PC-3 (cell line): ENCODE measurements around the gene FBXW7. TPM values are rescaled to one million over a fixed set of nuclear protein-coding genes. Genes with fewer than 3 reads are reported as not detected.
"Not testable (repeated sequence)": the region's sequence is repeated elsewhere in the genome, so short reads cannot be mapped to it uniquely, and the experiment has no call there.

Experiments used
- ATAC-seq: fragments of 200-7000 bp; cut with Tn5 transposase; 2 replicates; pipeline ENCODE4 v1.9.1; 2020; ENCODE audit warnings: mild to moderate bottlenecking, moderate library complexity
- BruUV-seq: library from RNA; stranded (reverse); fragments of 400-500 nt; replicated peaks from 2 replicates; lab custom pipeline; 2021; lab: Mats Ljungman, UMichigan
- CTCF ChIA-PET: fragments of 300-600 bp; sonication (Branson Sonifier 250); formaldehyde crosslinking; loops from one replicate; lab custom pipeline; 2022; ENCODE audit warnings: antibody characterized with exemption; lab: Charles Lee
- POLR2A ChIA-PET: fragments of 300-600 bp; sonication (Branson Sonifier 250); formaldehyde crosslinking; loops from one replicate; lab custom pipeline; 2022; ENCODE audit warnings: antibody characterized with exemption; ENCODE audit not compliant: unreplicated experiment; lab: Charles Lee
- DNase-seq: peaks from one replicate; pipeline ENCODE4 v3.0.0-alpha.2; 2015
- H2AFZ ChIP-seq: fragments of 300-600 bp; sonication (generic); 2 replicates; pipeline ENCODE4 v1.6.0; 2016; ENCODE audit warnings: antibody characterized with exemption, low read length
- H3F3A ChIP-seq: fragments of 300-600 bp; sonication (generic); one replicate; pipeline ENCODE4 v1.6.0; 2017; ENCODE audit warnings: antibody characterized with exemption, low read length, control low read depth, mild to moderate bottlenecking; ENCODE audit not compliant: unreplicated experiment
- H3K27ac ChIP-seq: fragments of 300-600 bp; sonication (generic); 2 replicates; pipeline ENCODE4 v1.5.1; 2016; ENCODE audit warnings: mild to moderate bottlenecking, low read length
- H3K27me3 ChIP-seq: fragments of 300-600 bp; sonication (generic); 2 replicates; pipeline ENCODE4 v1.6.1; 2016; ENCODE audit warnings: low read length, mixed read lengths
- H3K36me3 ChIP-seq: fragments of 300-600 bp; sonication (generic); 2 replicates; pipeline ENCODE4 v1.6.1; 2016; ENCODE audit warnings: low read depth, mixed run types, low read length, mixed read lengths
- H3K4me1 ChIP-seq: fragments of 300-600 bp; sonication (generic); 2 replicates; pipeline ENCODE4 v1.5.1; 2016; ENCODE audit warnings: low read length; ENCODE audit not compliant: insufficient read depth
- H3K4me2 ChIP-seq: fragments of 300-600 bp; sonication (generic); 2 replicates; pipeline ENCODE4 v1.6.0; 2016; ENCODE audit warnings: low read length
- H3K4me3 ChIP-seq: fragments of 300-600 bp; sonication (generic); 2 replicates; pipeline ENCODE4 v1.5.1; 2016; ENCODE audit warnings: mild to moderate bottlenecking, low read length, mixed read lengths
- H3K79me2 ChIP-seq: fragments of 300-600 bp; sonication (generic); 2 replicates; pipeline ENCODE4 v1.6.1; 2017; ENCODE audit warnings: low read length, mixed read lengths
- H3K9ac ChIP-seq: fragments of 300-600 bp; sonication (generic); 2 replicates; pipeline ENCODE4 v1.6.0; 2016; ENCODE audit warnings: mild to moderate bottlenecking, low read length
- H3K9me2 ChIP-seq: fragments of 300-600 bp; sonication (generic); replicated peaks from 2 replicates; pipeline ENCODE4 v1.6.1; 2016; ENCODE audit warnings: mixed run types, low read length, mixed read lengths
- H3K9me3 ChIP-seq: fragments of 300-600 bp; sonication (generic); 2 replicates; pipeline ENCODE4 v1.6.1; 2016; ENCODE audit warnings: low read length, mixed read lengths
- H4K20me1 ChIP-seq: fragments of 300-600 bp; sonication (generic); 2 replicates; pipeline ENCODE4 v1.6.1; 2016; ENCODE audit warnings: low read length, mixed read lengths
- EZH2 ChIP-seq: fragments of 300-600 bp; sonication (generic); IDR thresholded peaks from one replicate; pipeline ENCODE4 v1.6.1; 2017; ENCODE audit warnings: antibody characterized with exemption, mild to moderate bottlenecking, low read length; ENCODE audit not compliant: unreplicated experiment
- EZH2phosphoT487 ChIP-seq: fragments of 300-600 bp; sonication (generic); IDR thresholded peaks from 2 replicates; pipeline ENCODE4 v1.6.1; 2018; ENCODE audit warnings: mild to moderate bottlenecking, antibody characterized with exemption, low read length, borderline replicate concordance
- intact Hi-C: fragments of 100-400 bp; cut with micrococcal nuclease; formaldehyde crosslinking; loops from 2 replicates; pipeline ENCODE4 v1.9.0; 2023
- total RNA-seq: library from RNA; depleted of rRNA; stranded (reverse); fragments of >200 nt; gene quantifications from 2 replicates; pipeline ENCODE4 v1.2.3, GENCODE V29; 2014
- TF ChIP-seq, protein P1 (sequence below): fragments of 300-600 bp; sonication (generic); conservative IDR thresholded peaks from 2 replicates; pipeline ENCODE4 v1.5.1; 2017; ENCODE audit warnings: antibody characterized with exemption, low read depth, mild to moderate bottlenecking, low read length

Gene FBXW7
- total RNA-seq, 1 experiment from 2014 or later = 24.3 TPM

DNA sequence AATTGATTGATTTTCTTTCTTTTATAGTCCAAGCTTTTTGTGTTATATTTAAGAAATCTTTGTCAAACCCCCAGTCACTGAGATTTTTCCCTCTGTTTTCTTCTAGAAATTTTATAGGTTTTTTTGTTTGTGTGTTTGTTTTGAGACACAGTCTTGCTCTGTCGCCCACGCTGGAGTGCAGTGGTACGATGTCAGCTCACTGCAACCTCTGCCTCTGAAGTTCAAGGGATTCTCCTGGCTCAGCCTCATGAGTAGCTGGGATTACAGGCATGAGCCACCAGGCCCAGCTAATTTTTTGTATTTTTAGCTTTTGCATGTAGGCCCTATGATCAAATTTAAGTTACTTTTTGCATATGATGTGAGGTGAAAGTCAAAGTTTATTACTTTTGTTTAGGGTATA, 20.9 kb upstream of the FBXW7 start:
- POLR2A ChIA-PET = no interaction called here
- intact Hi-C loops = no loop called here
- H4K20me1 ChIP-seq = no peaks in the 10 kb centered on the region
- DNase-seq (no peak), ATAC-seq (no peak)
- no peak overlapping the region for H3K27ac ChIP-seq
- H2AFZ ChIP-seq = no peak overlapping the region
- H3K27me3 ChIP-seq = no peaks in the 10 kb centered on the region
- CTCF ChIA-PET = no interaction called here
- no peaks in the 10 kb centered on the region for H3F3A ChIP-seq
- no peak overlapping the region for H3K4me3 ChIP-seq
- no peaks in the 10 kb centered on the region for H3K4me1 ChIP-seq
- no peaks in the 10 kb centered on the region for H3K79me2 ChIP-seq
- no peaks in the 10 kb centered on the region for H3K36me3 ChIP-seq
- H3K9ac ChIP-seq = no peak overlapping the region
- TF ChIP-seq EZH2phosphoT487 (no peak), EZH2 (no peak)
- TF ChIP-seq, protein P1, sequence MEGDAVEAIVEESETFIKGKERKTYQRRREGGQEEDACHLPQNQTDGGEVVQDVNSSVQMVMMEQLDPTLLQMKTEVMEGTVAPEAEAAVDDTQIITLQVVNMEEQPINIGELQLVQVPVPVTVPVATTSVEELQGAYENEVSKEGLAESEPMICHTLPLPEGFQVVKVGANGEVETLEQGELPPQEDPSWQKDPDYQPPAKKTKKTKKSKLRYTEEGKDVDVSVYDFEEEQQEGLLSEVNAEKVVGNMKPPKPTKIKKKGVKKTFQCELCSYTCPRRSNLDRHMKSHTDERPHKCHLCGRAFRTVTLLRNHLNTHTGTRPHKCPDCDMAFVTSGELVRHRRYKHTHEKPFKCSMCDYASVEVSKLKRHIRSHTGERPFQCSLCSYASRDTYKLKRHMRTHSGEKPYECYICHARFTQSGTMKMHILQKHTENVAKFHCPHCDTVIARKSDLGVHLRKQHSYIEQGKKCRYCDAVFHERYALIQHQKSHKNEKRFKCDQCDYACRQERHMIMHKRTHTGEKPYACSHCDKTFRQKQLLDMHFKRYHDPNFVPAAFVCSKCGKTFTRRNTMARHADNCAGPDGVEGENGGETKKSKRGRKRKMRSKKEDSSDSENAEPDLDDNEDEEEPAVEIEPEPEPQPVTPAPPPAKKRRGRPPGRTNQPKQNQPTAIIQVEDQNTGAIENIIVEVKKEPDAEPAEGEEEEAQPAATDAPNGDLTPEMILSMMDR = no peak
- no peaks in the 10 kb centered on the region for H3K9me2 ChIP-seq
- no peaks in the 10 kb centered on the region for H3K9me3 ChIP-seq
- H3K4me2 ChIP-seq = no peak overlapping the region
- no TSS peak for BruUV-seq

DNA sequence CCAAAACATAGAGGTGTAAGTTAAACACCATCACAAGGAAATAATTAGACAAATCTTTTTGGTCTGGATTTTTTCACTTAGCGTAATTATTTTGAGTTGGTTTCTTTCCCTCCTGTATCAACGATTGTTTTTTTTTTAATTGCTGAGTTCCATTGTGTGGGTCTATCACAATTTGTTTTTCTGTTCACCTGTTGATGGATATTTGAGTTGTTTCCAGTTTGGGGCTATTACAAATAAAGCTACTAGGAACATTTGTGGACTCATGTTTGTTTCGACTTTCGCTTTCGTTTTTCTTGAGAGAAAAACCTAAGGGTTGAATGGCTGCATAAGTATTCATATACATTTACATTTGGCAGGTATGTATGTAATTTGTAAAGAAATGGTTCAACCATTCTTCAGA, 20.4 kb upstream of the FBXW7 start:
- CTCF ChIA-PET = no interaction called here
- ATAC-seq (no peak), DNase-seq (no peak)
- Histone ChIP-seq H3F3A (no peaks in the 10 kb centered on the region), H3K9me2 (no peaks in the 10 kb centered on the region), H3K79me2 (no peaks in the 10 kb centered on the region), H3K4me1 (no peaks in the 10 kb centered on the region), H3K9me3 (no peaks in the 10 kb centered on the region), H3K27me3 (no peaks in the 10 kb centered on the region), H2AFZ (no peak overlapping the region), H3K36me3 (no peaks in the 10 kb centered on the region), H3K4me2 (no peak overlapping the region), H3K4me3 (no peak overlapping the region), H3K9ac (no peak overlapping the region), H4K20me1 (no peaks in the 10 kb centered on the region), H3K27ac (no peak overlapping the region)
- TF ChIP-seq EZH2 (no peak), EZH2phosphoT487 (no peak)
- TF ChIP-seq, protein P1 = no peak
- BruUV-seq = no TSS peak
- POLR2A ChIA-PET = no interaction called here
- intact Hi-C loops = no loop called here

- no peak for ATAC-seq
- H3K4me2 ChIP-seq = no peak overlapping the region
- no TSS peak for BruUV-seq
- POLR2A ChIA-PET = interaction anchor here (0.5 kb wide), 1 partner anchor 52 kb away, joined by 3 read pairs; no protein-coding TSS in a partner anchor
- H3K27ac ChIP-seq = no peak overlapping the region
- no peaks in the 10 kb centered on the region for H3K79me2 ChIP-seq
- no peak overlapping the region for H2AFZ ChIP-seq
- no peaks in the 10 kb centered on the region for H3F3A ChIP-seq
- no peaks in the 10 kb centered on the region for H3K36me3 ChIP-seq
- DNase-seq = no peak
- no peaks in the 10 kb centered on the region for H3K9me3 ChIP-seq
- TF ChIP-seq, protein P1 = no peak
- no peak for TF ChIP-seq EZH2phosphoT487
- TF ChIP-seq EZH2 = no peak
- no peak overlapping the region for H3K4me3 ChIP-seq
- H3K27me3 ChIP-seq = no peaks in the 10 kb centered on the region
- CTCF ChIA-PET = no interaction called here
- no peaks in the 10 kb centered on the region for H4K20me1 ChIP-seq
- H3K4me1 ChIP-seq = no peaks in the 10 kb centered on the region
- H3K9ac ChIP-seq = no peak overlapping the region
- intact Hi-C loops = no loop called here
- no peaks in the 10 kb centered on the region for H3K9me2 ChIP-seq
These were observed 18.9 kb upstream of the FBXW7 start for GRCh38 chr4:152554742-152555141.

GRCh38 chr4:152550687-152551086, 14.8 kb upstream of the FBXW7 start:
- H3K27me3 ChIP-seq, H3K4me1 ChIP-seq, ATAC-seq, H3K4me3 ChIP-seq, H3K9me3 ChIP-seq, H3K36me3 ChIP-seq, H3K9me2 ChIP-seq, BruUV-seq, POLR2A ChIA-PET, H3K79me2 ChIP-seq, DNase-seq, H3K9ac ChIP-seq, H3F3A ChIP-seq, H4K20me1 ChIP-seq, H2AFZ ChIP-seq, H3K27ac ChIP-seq, intact Hi-C loops, CTCF ChIA-PET, H3K4me2 ChIP-seq: not testable (repeated sequence)
